H1 (cell line): Measurements from ENCODE around the gene IMPG2. TPM values are rescaled to one million over a fixed set of nuclear protein-coding genes. Genes with fewer than 3 reads are reported as not detected.

Experiments
- CBX5 ChIP-seq: fragments of 300-800, 300-1000 bp; sonication (generic); IDR thresholded peaks from 2 replicates; pipeline ENCODE4 v1.7.1; 2016; ENCODE audit warnings: antibody characterized with exemption, low read length, low read depth
- RBBP5 ChIP-seq: IDR thresholded peaks from 2 replicates; pipeline ENCODE4 v1.7.1; 2012; ENCODE audit warnings: low read depth, mild to moderate bottlenecking, inconsistent platforms, low read length, moderate library complexity, borderline replicate concordance
- polyA plus RNA-seq, 7 experiments: library from polyadenylated mRNA; depleted of rRNA in 3 of 7; stranded (reverse) in 5 of 7; unstranded in 2 of 7; fragments of >200 nt in 5 of 7; fragments of 200-250 nt in 2 of 7; gene quantifications; 1 replicate in 5 of 7; 2 replicates in 1 of 7; 4 replicates in 1 of 7; pipeline versions ENCODE4 v1.2.1 to v1.2.3, GENCODE V29; 2011 to 2013; ENCODE audit warnings: missing spikeins in 2 of 7, mixed read lengths in 2 of 7
- total RNA-seq: library from RNA; stranded (reverse); fragmentation: NEBNext Ultra II Directional; extraction: Animal tissue kit (Norgen Biotek cat#: 25700); gene quantifications from 2 replicates; pipeline ENCODE4 v1.2.1, GENCODE V29; 2021

The IMPG2 gene
- total and polyA plus RNA-seq, 2 of the 8 experiments (the other 6 are each of a cell fraction or from before 2014, with no cell fraction given) = 0.03 to 0.06 TPM

GRCh38 chr3:101244212-101244575 is 76.2 kb downstream of the IMPG2 start (continued):
- TF ChIP-seq RBBP5 (no peak), CBX5 (no peak)
- TF ChIP-seq, all 59 proteins: peak for 0
